GM21576 (cell line): ENCODE data around the gene CLCA1.

Source experiments
- ATAC-seq: cut with Tn5 transposase; IDR thresholded peaks from one replicate; pipeline ENCODE4 v1.9.1; 2021; ENCODE audit warnings: mild to moderate bottlenecking, moderate library complexity; ENCODE audit not compliant: unreplicated experiment

Gene CLCA1, protein sequence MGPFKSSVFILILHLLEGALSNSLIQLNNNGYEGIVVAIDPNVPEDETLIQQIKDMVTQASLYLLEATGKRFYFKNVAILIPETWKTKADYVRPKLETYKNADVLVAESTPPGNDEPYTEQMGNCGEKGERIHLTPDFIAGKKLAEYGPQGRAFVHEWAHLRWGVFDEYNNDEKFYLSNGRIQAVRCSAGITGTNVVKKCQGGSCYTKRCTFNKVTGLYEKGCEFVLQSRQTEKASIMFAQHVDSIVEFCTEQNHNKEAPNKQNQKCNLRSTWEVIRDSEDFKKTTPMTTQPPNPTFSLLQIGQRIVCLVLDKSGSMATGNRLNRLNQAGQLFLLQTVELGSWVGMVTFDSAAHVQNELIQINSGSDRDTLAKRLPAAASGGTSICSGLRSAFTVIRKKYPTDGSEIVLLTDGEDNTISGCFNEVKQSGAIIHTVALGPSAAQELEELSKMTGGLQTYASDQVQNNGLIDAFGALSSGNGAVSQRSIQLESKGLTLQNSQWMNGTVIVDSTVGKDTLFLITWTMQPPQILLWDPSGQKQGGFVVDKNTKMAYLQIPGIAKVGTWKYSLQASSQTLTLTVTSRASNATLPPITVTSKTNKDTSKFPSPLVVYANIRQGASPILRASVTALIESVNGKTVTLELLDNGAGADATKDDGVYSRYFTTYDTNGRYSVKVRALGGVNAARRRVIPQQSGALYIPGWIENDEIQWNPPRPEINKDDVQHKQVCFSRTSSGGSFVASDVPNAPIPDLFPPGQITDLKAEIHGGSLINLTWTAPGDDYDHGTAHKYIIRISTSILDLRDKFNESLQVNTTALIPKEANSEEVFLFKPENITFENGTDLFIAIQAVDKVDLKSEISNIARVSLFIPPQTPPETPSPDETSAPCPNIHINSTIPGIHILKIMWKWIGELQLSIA

DNA sequence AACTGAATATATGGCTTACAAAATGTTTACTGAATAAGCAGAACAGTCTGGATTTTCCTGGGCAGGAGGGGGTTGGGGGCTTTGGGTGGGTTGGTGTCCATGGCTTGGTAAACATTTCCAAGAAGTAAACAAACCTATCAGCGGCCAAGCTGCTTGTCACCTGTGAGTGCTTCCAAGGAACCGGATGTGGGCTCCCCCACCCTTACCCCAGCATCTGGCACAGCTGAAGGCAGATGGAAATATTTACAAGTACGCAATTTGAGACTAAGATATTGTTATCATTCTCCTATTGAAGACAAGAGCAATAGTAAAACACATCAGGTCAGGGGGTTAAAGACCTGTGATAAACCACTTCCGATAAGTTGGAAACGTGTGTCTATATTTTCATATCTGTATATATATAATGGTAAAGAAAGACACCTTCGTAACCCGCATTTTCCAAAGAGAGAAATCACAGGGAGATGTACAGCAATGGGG is at the start of gene CLCA1:
Gene CLCA1 (plus strand): TSS at position 427 of the 477 bp plus-strand sequence. CDS start 45 bp downstream, at position 472.
- ATAC-seq, result no peak

- ATAC-seq, result peak; percentile 95
Measured at GRCh38 chr1:86419277-86419903, 49.3 kb upstream of the CLCA1 start.

- no peak for ATAC-seq
Measured at GRCh38 chr1:86421601-86422280, 47.0 kb upstream of the CLCA1 start.

- no peak for ATAC-seq
Measured at GRCh38 chr1:86423473-86423872, 45.3 kb upstream of the CLCA1 start.

DNA sequence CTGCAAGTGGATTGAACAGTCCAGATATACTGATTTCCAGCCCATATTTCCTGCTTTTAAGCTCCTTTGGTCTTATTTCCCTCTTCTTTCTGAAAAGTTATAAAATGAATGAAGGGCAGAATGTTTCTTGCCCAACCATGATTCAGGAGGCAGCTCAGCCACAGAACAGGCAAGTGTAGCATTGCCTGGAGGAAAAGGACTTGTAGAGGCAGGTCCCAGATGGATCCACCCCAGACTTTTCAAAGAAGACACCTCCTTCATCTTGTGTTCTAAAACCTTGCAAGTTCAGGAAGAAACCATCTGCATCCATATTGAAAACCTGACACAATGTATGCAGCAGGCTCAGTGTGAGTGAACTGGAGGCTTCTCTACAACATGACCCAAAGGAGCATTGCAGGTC is 44.9 kb upstream of the CLCA1 start, which contains the start of gene CLCA2:
Gene CLCA2 (plus strand): TSS at position 299 of the 400 bp plus-strand sequence. CDS start 77 bp downstream, at position 376.
- no peak for ATAC-seq

DNA sequence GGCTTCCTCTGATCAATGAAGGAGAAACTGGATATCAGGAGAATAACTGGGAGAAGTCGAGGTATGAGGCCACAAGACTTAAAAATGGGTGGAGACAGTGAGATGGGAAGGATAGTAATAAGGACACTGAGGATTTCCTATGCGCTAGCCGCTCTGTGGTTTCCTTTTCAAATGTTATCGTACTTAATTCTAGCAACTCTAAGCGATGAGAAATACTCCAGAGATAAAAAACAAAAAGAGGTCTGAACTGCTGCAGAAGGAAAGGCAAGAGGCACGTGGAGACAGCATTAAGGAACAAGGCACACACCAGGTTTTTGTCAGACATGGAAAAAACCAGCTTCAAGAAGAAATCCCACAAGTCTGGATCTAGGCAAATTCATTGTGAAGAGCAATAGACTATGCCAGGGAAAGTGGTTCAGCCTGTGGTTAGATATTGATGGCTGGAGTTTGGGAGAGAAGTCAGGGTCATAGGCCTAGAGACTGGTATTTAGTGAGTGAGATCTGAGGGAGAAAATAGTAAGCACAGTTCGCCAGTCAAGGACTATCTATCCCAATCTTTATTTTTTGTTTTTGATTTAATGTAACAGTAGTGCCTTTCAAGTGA is 39.5 kb upstream of the CLCA1 start:
- ATAC-seq, result no peak

DNA sequence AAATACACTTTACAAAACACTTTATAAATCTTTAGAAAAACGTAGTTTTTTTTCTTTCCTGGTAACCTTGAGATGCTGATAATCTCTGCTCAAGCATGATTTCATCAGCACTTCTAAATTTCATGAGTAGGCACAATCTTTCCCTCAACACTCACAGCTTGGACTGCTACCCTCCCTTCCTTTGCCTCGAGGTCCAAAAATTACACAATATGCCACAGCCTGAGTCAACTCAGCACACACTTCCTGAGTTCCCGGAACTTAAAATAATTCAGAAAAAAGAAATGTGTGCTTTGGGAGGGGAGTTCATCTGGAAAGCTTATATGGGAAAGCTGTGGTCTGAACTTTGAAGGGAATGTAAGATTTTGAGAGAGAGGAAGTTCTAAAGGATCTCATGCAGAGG is 38.9 kb upstream of the CLCA1 start:
- no peak for ATAC-seq

GRCh38 chr1:86430376-86430775 is 38.4 kb upstream of the CLCA1 start:
- ATAC-seq, result no peak

DNA sequence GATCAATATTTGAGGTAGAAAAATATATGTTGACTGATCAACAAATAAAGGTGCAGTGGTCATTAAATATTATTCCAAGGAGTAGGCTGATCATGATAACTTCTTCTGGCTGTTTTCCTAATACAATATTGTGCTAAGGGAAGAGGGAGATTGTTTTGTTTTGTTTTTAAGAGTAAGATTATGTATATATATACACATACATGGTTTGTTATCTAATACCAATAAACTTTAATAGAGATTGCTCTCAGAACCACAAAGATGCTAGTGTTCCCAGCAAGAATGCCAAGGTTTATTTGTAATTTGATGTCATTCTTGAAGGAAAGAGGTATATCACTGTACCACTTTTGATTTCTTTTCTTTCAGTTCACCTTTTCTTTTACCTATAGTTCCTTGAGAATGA is 34.7 kb upstream of the CLCA1 start:
- ATAC-seq, result no peak

DNA sequence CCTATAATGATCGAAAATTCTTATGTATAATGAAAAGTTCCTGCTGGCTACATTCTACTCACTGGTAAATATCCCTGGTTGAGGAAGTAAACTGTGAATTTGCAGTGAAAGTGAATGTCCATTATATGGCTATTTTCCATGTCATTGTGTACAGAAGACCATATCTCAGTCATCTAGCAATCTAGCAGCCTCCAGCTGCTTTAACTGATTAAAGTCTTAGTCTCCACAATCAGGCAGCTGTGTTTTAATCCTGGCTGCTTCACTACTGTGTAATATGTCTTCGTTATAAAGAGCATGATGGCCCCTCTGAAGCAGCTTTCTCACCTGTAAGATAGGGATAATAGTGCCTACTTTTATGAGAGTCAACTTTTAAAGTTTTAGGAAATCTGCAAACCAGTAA is 33.4 kb upstream of the CLCA1 start:
- ATAC-seq, result no peak

DNA sequence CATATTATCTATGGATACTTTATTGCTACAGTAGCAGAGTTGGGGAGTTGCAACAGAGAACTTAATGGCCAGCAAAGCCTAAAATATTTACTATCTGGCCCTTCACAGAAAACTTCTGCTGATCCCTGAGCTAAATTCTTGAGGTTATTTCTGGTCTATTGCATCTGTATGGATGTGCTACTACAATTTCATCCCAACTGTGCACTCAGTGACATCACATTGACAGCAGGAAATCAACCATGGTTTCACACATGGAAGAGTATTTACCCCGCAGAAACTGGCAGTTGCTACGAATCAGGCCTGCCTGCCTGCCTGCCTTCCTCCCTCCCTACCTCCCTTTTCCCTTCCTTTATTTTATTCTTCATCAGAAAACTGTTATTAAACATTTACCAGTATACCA is 32.7 kb upstream of the CLCA1 start:
- no peak for ATAC-seq

DNA sequence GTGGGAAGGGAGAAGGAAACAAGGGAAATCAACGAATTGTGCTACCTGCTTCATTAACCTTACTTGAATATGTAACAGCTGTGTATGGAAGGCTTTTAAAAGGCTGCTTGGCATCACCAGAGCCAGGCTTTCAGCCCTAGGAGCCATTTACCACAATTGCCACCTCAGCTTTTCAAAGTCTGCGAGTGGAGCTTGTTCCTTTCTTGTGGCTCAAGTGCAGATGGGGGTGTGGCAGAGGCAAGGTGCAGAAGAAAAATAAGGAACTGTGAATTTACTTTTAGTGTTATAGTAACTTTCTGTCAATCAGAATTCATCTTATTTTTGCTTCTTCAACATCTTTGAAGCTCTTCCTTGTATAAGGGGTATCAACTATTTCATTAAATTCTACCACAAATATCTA is 27.1 kb upstream of the CLCA1 start:
- ATAC-seq, result no peak

- ATAC-seq, result no peak
Measured at GRCh38 chr1:86441997-86442396, 26.7 kb upstream of the CLCA1 start.

DNA sequence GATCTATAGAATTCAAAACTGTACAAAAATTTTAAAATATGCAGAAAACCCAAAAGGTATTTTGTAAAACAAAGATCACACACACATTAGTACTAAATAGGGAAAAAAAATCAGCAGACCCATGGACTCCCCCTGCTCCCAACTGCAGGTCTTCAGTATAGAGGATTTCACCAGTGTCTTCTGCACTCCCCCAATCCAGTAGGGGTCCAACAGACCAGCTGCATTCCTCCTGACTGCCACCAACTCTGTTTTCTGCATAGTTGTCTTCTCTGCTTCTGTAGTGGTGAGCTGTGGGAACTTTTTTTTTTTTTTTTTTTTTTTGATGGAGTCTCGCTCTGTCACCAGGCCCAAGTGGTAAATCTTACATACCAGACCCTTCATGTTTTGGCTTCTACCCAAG is 22.8 kb upstream of the CLCA1 start:
- ATAC-seq, result no peak

- ATAC-seq, result no peak
Measured at GRCh38 chr1:86447198-86447790, 21.4 kb upstream of the CLCA1 start.

DNA sequence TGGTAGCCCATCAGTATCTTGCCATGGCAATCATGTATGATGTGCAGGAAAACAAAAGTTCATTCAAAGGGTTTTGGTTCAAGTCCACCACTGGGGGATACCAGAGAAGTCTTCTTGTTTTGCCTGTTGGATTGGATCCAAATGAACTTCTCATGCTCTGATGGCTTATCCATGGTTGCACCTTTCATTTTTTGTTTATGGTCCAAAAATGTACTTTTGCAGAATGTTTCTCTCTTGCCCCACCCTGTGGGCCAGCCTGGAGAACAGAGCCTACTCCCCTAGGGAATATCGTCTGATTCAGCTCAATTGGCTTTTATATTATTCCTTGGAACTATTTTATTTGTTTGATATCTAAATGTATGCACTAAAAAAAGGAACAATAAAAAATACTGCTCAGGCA is 20.1 kb upstream of the CLCA1 start:
- no peak for ATAC-seq

- ATAC-seq, result no peak
Measured at GRCh38 chr1:86449103-86449502, 19.6 kb upstream of the CLCA1 start.

DNA sequence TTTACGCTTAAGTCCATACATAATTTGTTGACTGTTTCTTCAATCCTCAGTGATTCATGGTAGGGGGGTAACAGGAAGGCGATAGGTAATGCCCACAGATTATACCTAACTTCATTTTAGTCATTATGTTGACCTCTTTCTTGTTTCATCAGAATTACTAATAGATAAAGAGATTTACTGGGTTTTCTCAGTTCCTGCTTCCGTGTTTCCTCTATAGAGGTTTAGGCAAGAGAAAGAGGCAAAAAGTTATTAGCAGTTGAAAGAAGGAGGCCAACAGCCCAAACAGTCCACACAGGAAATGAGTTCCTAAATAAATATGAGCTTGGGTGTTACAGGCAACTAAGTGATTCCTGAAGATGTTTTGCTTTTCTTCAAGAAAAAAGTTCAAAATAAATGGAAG is 17.9 kb upstream of the CLCA1 start:
- no peak for ATAC-seq

DNA sequence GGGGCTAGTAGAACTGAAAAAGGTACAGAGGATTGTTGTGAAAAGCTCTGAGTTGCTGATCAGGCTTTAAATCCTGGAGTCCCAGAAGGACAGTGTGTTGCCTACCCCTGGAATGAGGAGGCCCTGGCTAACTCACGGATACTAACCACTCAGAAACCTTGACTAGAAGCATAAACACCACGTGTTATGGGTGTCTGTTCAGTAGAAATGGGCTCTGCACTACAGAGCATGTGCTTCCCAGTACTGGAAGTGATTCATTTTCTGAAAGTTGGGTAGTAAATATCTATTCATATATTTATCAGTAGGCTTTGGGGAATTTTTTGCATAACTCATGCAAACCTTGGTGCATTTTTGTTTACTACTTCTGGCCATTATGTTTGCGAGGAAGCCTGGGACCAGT is 15.1 kb upstream of the CLCA1 start:
- ATAC-seq, result no peak

GRCh38 chr1:86455073-86455472 is 13.7 kb upstream of the CLCA1 start:
- ATAC-seq, result no peak
